Suprapubic skin (tissue), 4 donors: ENCODE data around the gene MAP1LC3B. TPM values are rescaled to one million over a fixed set of nuclear protein-coding genes. Genes with fewer than 3 reads are reported as not detected.
A peak's percentile ranks its signal among the peaks of the same experiment; 100 is the strongest.

ENCODE experiments used
- DNase-seq, 2 donors: peaks; one replicate each; pipeline ENCODE4 v3.0.0-alpha.2; 2019; ENCODE audit warnings: low spot score in 2 of 2
- H3K27ac ChIP-seq: fragments of 200-600 bp; sonication (generic); one replicate; pipeline ENCODE4 v1.5.1; 2019
- H3K27me3 ChIP-seq: fragments of 200-600 bp; sonication (generic); one replicate; pipeline ENCODE4 v1.5.1; 2019
- H3K36me3 ChIP-seq: fragments of 200-600 bp; sonication (generic); one replicate; pipeline ENCODE4 v1.5.1; 2019
- H3K4me1 ChIP-seq: fragments of 200-600 bp; sonication (generic); one replicate; pipeline ENCODE4 v1.5.1; 2019
- H3K4me3 ChIP-seq: fragments of 200-600 bp; sonication (generic); one replicate; pipeline ENCODE4 v1.5.1; 2019; ENCODE audit warnings: mild to moderate bottlenecking
- H3K9me3 ChIP-seq: fragments of 200-600 bp; sonication (generic); one replicate; pipeline ENCODE4 v1.5.1; 2019
- EP300 ChIP-seq: sonication (generic); formaldehyde crosslinking; IDR thresholded peaks from one replicate; pipeline ENCODE4 v1.6.1; 2017; ENCODE audit warnings: antibody characterized with exemption
- POLR2A ChIP-seq, 2 donors: fragments of 450-650 bp; IDR thresholded peaks; one replicate each; pipeline ENCODE4 v1.6.1; 2017; ENCODE audit warnings: antibody characterized with exemption in 2 of 2, mild to moderate bottlenecking in 2 of 2, moderate library complexity in 2 of 2
- POLR2AphosphoS5 ChIP-seq, 3 donors: sonication (generic); formaldehyde crosslinking; IDR thresholded peaks; one replicate each; pipeline ENCODE4 v1.6.1; 2017; ENCODE audit warnings: antibody characterized with exemption in 3 of 3
- WGBS: methylation state at CpG from one replicate; pipeline ENCODE4 v1.1.5; 2018; 5-methylcytosine and 5-hydroxymethylcytosine counted together
- total RNA-seq, 4 donors: library from RNA; depleted of rRNA; stranded (reverse); fragments of >200 nt; gene quantifications; one replicate each; pipeline ENCODE4 v1.1.0, GENCODE V29; 2016
- TF ChIP-seq, protein P1 (sequence below), 2 donors: fragments of 200-600 bp in 1 of 2; fragments of 450-650 bp in 1 of 2; sonication (generic) in 1 of 2; IDR thresholded peaks; one replicate each; pipeline ENCODE4 v1.5.1; 2016 to 2019; ENCODE audit warnings: antibody characterized with exemption in 2 of 2, mild to moderate bottlenecking in 1 of 2, moderate library complexity in 1 of 2

MAP1LC3B gene
- total RNA-seq, 4 donors from 2014 or later = 57.8 to 82.0 (median 71.3) TPM

GRCh38 chr16:87421003-87421912, 29.1 kb downstream of the MAP1LC3B start:
- H3K9me3 ChIP-seq = no peaks in the 10 kb centered on the region
- no peak overlapping the region for H3K27ac ChIP-seq
- TF ChIP-seq EP300 = no peak
- TF ChIP-seq POLR2A (IDR thresholded peaks at IDR 0.05) = no peak
- TF ChIP-seq POLR2AphosphoS5 (IDR thresholded peaks at IDR 0.05) = no peak
- no peak overlapping the region for H3K4me3 ChIP-seq
- H3K36me3 ChIP-seq = peaks cover 67% of the 10 kb centered on the region
- WGBS = 94% methylated on average over 19 of the region's 25 CpGs
- H3K27me3 ChIP-seq = no peaks in the 10 kb centered on the region
- DNase-seq = no peak
- H3K4me1 ChIP-seq = no peaks in the 10 kb centered on the region

DNA sequence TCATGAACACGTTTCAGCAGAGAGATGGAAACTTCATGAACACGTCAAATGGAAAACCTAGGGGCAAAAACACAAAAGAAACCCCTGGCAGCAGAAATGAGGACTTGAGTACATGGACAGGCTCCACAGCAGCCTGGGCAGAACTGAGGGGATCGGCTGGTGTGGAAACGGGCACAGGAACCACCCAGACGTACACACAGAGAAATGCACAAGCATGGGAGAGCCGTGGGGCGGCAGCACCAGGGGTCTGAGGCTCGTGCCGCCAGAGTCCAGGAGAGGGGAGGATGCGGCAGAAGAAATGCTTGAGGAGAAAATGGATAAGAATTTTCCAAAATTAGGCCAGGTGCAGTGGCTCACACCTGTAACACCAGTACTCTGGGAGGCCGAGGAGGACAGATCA, 30.0 kb downstream of the MAP1LC3B start:
- Histone ChIP-seq H3K27me3 (no peaks in the 10 kb centered on the region), H3K9me3 (no peaks in the 10 kb centered on the region), H3K36me3 (peaks cover 61% of the 10 kb centered on the region), H3K4me3 (no peak overlapping the region), H3K27ac (no peak overlapping the region), H3K4me1 (no peaks in the 10 kb centered on the region)
- DNase-seq = no peak
- TF ChIP-seq EP300 (no peak), POLR2A (IDR thresholded peaks at IDR 0.05) (no peak), POLR2AphosphoS5 (IDR thresholded peaks at IDR 0.05) (no peak)
- TF ChIP-seq, protein P1, sequence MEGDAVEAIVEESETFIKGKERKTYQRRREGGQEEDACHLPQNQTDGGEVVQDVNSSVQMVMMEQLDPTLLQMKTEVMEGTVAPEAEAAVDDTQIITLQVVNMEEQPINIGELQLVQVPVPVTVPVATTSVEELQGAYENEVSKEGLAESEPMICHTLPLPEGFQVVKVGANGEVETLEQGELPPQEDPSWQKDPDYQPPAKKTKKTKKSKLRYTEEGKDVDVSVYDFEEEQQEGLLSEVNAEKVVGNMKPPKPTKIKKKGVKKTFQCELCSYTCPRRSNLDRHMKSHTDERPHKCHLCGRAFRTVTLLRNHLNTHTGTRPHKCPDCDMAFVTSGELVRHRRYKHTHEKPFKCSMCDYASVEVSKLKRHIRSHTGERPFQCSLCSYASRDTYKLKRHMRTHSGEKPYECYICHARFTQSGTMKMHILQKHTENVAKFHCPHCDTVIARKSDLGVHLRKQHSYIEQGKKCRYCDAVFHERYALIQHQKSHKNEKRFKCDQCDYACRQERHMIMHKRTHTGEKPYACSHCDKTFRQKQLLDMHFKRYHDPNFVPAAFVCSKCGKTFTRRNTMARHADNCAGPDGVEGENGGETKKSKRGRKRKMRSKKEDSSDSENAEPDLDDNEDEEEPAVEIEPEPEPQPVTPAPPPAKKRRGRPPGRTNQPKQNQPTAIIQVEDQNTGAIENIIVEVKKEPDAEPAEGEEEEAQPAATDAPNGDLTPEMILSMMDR (IDR thresholded peaks at IDR 0.05) = no peak
- 95% methylated on average over 11 of the region's 11 CpGs for WGBS

DNA sequence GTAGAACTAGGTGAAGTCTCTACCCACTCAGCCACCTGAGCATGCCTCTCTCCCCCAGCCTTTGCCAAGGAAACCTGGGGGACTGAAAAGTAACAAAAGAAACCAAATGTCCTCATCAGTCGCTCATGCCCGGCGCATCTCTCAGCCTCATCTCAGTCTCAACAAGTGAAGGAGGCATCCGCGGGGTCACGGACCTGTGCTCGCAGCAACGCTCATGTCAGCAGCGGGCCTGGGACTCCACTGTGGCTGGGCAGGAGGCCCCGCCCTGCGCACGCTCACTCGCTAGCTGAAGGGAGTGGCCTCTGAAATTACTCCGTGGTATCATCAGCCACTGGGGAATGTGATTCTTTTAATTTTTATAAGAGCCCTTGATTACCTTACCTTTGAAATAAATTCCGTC, 31.3 kb downstream of the MAP1LC3B start:
- H3K27ac ChIP-seq = no peak overlapping the region
- H3K4me1 ChIP-seq = no peaks in the 10 kb centered on the region
- no peak for TF ChIP-seq EP300
- TF ChIP-seq POLR2AphosphoS5 (IDR thresholded peaks at IDR 0.05) = no peak
- TF ChIP-seq, protein P1 (IDR thresholded peaks at IDR 0.05) = no peak
- no peak for TF ChIP-seq POLR2A (IDR thresholded peaks at IDR 0.05)
- WGBS = 92% methylated on average over 15 of the region's 15 CpGs
- DNase-seq = no peak
- peaks cover 48% of the 10 kb centered on the region for H3K36me3 ChIP-seq
- no peaks in the 10 kb centered on the region for H3K9me3 ChIP-seq
- H3K27me3 ChIP-seq = no peaks in the 10 kb centered on the region
- H3K4me3 ChIP-seq = no peak overlapping the region

DNA sequence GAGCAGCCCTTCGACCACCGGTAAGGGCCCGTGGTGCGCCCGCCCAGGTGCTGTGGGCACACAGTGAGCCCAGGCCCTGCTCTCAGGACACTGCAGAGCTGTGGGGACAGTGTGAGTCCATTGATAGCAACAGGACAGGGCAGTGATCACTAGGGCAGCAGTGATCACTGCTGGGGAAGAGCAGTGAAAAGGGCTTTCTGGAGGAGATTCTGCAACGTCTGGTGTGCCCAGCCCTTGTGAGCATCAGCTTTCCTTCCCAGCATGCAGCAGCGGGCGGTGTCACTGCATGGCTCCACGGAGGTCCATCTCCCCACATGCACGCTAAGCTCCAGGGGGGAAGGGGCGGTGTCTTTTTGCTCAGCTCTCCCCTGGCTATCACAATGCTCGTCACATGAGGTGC, 32.1 kb downstream of the MAP1LC3B start:
- WGBS = 75% methylated on average over 12 of the region's 12 CpGs
- Histone ChIP-seq H3K9me3 (no peaks in the 10 kb centered on the region), H3K27me3 (no peaks in the 10 kb centered on the region), H3K4me3 (no peak overlapping the region), H3K27ac (no peak overlapping the region), H3K36me3 (peaks cover 43% of the 10 kb centered on the region), H3K4me1 (no peaks in the 10 kb centered on the region)
- TF ChIP-seq POLR2AphosphoS5 (IDR thresholded peaks at IDR 0.05) = no peak
- no peak for TF ChIP-seq POLR2A (IDR thresholded peaks at IDR 0.05)
- TF ChIP-seq, protein P1 (IDR thresholded peaks at IDR 0.05) = no peak
- no peak for TF ChIP-seq EP300
- DNase-seq = no peak

DNA sequence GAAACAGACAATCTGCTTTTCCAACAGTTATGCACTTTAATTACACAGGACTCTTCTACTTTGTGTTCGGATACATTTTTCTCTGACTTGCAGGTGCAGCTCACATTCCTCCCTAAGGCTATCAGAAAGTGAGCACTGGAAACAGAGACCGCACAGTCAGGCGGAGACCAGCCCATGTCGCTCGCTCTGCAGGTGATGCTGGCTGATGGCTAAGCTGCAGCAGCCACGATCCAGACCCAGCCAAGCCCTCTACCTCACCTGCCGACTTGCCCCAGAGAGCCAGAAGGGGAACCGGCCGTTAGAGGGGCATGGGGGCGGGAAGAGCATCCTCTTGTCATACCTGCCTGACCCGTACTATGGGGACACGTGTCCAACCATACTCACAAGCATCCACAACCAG, 33.8 kb downstream of the MAP1LC3B start:
- Histone ChIP-seq H3K27me3 (no peaks in the 10 kb centered on the region), H3K27ac (no peak overlapping the region), H3K4me1 (no peaks in the 10 kb centered on the region), H3K36me3 (peaks cover 30% of the 10 kb centered on the region), H3K4me3 (no peak overlapping the region), H3K9me3 (no peaks in the 10 kb centered on the region)
- peak in 1 of 2 donors; percentile 42 for DNase-seq
- TF ChIP-seq, protein P1 (IDR thresholded peaks at IDR 0.05) = no peak
- TF ChIP-seq POLR2A (IDR thresholded peaks at IDR 0.05) (no peak), POLR2AphosphoS5 (IDR thresholded peaks at IDR 0.05) (no peak), EP300 (no peak)
- WGBS = 84% methylated on average over 10 of the region's 12 CpGs
